ACC112 (cell line): ENCODE measurements around the gene FZD1.

Source experiments
- H2AFZ ChIP-seq: fragments of 200-600 bp; sonication (generic); one replicate; pipeline ENCODE4 v1.6.0; 2017; ENCODE audit warnings: antibody characterized with exemption, low read length; ENCODE audit not compliant: unreplicated experiment
- H3K27ac ChIP-seq: fragments of 200-600 bp; sonication (generic); 2 replicates; pipeline ENCODE4 v1.5.1; 2014; ENCODE audit warnings: low read depth, mild to moderate bottlenecking, antibody characterized with exemption, low read length, moderate library complexity
- H3K27me3 ChIP-seq: fragments of 200-600 bp; sonication (generic); 2 replicates; pipeline ENCODE4 v1.6.1; 2014; ENCODE audit warnings: mild to moderate bottlenecking, antibody characterized with exemption, low read length, moderate library complexity, mixed read lengths; ENCODE audit not compliant: insufficient read depth
- H3K36me3 ChIP-seq: fragments of 200-600 bp; sonication (generic); 2 replicates; pipeline ENCODE4 v1.6.1; 2016; ENCODE audit warnings: mild to moderate bottlenecking, antibody characterized with exemption, low read length, moderate library complexity, mixed read lengths; ENCODE audit not compliant: insufficient read depth
- H3K4me1 ChIP-seq: fragments of 200-600 bp; sonication (generic); one replicate; pipeline ENCODE4 v1.6.1; 2016; ENCODE audit warnings: low read length, mixed read lengths; ENCODE audit not compliant: insufficient read depth, unreplicated experiment, control insufficient read depth
- H3K4me3 ChIP-seq: fragments of 200-600 bp; sonication (generic); 2 replicates; pipeline ENCODE4 v1.5.1; 2014; ENCODE audit warnings: mild to moderate bottlenecking, low read depth, low read length
- H3K79me2 ChIP-seq: fragments of 200-600 bp; sonication (generic); one replicate; pipeline ENCODE4 v1.6.0; 2016; ENCODE audit warnings: low read length; ENCODE audit not compliant: control insufficient read depth, unreplicated experiment, insufficient read depth

FZD1 gene

DNA sequence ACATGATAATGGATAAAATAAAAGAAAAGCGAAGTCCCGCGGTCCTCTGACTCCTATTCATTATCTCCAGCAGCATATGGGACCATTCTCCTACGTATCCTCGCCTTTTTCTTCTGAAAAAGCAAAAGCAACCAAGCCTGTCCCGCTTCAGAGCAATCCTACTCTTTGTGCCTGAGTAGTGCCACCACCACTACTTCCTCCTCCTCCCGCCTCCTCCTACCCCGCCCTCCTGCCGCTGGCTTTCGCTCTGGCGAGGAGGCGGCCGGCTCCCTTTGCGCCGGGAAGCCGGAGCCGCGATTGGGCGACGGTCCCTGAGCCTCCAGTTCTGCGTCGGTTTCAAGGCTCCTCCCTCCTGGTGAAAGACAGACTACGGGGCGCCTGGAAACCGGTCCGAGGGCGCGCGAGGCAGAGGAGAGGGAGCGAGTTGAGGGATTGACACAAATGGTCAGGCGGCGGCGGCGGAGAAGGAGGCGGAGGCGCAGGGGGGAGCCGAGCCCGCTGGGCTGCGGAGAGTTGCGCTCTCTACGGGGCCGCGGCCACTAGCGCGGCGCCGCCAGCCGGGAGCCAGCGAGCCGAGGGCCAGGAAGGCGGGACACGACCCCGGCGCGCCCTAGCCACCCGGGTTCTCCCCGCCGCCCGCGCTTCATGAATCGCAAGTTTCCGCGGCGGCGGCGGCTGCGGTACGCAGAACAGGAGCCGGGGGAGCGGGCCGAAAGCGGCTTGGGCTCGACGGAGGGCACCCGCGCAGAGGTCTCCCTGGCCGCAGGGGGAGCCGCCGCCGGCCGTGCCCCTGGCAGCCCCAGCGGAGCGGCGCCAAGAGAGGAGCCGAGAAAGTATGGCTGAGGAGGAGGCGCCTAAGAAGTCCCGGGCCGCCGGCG is at the start of gene FZD1:
Gene FZD1, plus strand, starts transcription at position 388 of the 878 bp plus-strand sequence. Its CDS starts 448 bp downstream, at position 836.
- peak within 1 kb of the TSS; percentile 72 for H3K27ac ChIP-seq
- no peaks in the 10 kb centered on the region for H3K27me3 ChIP-seq
- peak within 1 kb of the TSS; percentile 95 for H2AFZ ChIP-seq
- H3K4me3 ChIP-seq = peak within 1 kb of the TSS; percentile 96
- H3K4me1 ChIP-seq = peaks cover 26% of the 10 kb centered on the region
- peaks cover 22% of the 10 kb centered on the region for H3K79me2 ChIP-seq
- no peaks in the 10 kb centered on the region for H3K36me3 ChIP-seq

DNA sequence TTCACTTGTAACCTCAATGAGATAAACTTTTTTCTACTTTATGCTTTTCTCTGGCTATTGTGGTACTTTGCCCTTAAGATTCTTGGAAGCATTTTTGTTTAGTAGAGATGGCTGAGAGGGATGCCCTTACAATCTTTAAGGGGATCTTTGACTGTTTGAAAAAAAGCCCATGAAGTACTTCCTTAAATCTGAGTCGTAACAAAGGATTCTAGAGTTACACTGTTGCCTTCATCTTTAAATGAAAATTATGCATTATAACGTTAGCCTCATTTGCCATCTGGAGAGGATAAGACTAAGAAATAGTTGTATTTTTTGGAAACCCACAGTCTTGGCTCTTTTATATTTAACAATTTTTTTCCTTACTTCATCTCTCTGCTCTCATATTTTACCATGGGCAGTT is 37.8 kb upstream of the FZD1 start:
- H3K27me3 ChIP-seq = no peaks in the 10 kb centered on the region
- no peak overlapping the region for H3K4me3 ChIP-seq
- H3K27ac ChIP-seq = no peak overlapping the region
- no peaks in the 10 kb centered on the region for H3K79me2 ChIP-seq
- H3K4me1 ChIP-seq = peaks cover 23% of the 10 kb centered on the region
- H3K36me3 ChIP-seq = no peaks in the 10 kb centered on the region
- H2AFZ ChIP-seq = no peak overlapping the region

DNA sequence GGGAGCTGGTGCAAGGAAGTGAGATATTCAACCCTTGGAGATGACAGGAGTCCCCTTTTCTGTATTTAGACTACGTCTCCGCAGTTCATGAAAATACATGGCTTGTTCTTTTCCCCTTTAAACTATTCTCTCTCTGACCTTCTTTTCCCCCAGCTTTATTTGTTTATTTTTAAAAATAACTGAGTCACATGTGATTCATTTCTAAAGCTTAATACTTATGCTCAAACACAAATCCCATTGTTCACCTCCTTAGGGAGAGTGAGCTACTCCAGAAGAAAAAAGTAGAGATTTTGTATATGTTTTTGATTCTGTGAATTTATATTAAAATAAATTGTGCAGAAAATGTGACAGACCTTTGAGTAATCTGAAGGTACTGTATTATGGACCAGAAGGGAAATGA is 35.9 kb upstream of the FZD1 start:
- Histone ChIP-seq H3K79me2 (no peaks in the 10 kb centered on the region), H3K27me3 (no peaks in the 10 kb centered on the region), H3K4me3 (peak overlapping the region; percentile 17; the same call in 1 of the 2 replicates), H3K36me3 (no peaks in the 10 kb centered on the region), H3K27ac (peak overlapping the region; percentile 41), H2AFZ (no peak overlapping the region), H3K4me1 (peaks cover 23% of the 10 kb centered on the region)

DNA sequence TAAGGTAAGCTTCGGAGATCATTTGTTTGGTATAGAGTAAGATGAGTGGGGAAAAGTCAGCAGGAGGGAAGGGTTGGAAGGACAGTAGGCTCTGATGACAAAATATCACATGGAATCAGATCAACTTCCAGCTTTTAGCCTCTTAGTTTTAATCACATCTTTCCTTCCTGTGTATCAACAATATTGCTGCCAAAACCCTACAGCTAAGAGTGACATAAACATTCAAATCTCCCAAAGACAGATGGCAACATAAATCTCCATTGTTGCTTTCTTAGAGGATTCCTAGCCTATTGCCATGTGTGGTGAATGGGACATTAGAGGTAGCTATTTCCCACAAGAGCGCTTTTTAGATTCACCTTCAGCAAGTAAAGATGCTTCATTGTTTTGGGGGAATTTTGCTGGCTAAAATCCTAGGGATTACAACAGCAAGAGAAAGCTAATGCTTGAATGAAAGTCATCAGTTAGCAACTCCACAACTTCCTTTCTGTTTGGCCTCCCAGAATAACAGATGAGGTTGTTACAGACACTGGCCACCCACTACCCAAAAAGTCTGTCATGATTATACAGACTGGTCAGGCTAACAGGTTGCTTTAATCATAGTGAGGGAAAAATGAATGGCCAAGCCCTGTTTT is 35.2 kb upstream of the FZD1 start:
- H3K27me3 ChIP-seq = no peaks in the 10 kb centered on the region
- H2AFZ ChIP-seq = no peak overlapping the region
- H3K4me3 ChIP-seq = peak overlapping the region; percentile 17; the same call in 1 of the 2 replicates
- no peaks in the 10 kb centered on the region for H3K79me2 ChIP-seq
- peak overlapping the region; percentile 41 for H3K27ac ChIP-seq
- no peaks in the 10 kb centered on the region for H3K36me3 ChIP-seq
- H3K4me1 ChIP-seq = peaks cover 23% of the 10 kb centered on the region

DNA sequence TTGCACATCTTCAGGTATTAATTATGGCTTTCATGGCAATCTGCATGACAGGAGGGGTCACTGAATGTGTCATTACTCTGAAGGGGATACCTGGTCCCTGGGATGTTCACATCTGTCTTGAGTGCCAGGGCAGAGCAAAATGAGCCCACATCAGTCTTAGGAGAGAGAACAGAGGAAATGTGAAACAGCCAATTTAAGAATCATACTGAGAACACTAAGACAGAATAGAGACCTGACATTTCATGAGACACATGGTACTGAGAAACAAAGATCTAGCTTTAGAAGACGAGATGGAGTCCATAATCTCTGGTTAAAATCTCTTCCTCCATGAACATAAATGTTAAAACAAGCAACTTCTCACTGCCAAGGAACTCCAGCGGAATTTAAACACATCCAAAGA is 34.1 kb upstream of the FZD1 start:
- H3K27ac ChIP-seq = no peak overlapping the region
- peaks cover 23% of the 10 kb centered on the region for H3K4me1 ChIP-seq
- no peak overlapping the region for H3K4me3 ChIP-seq
- H3K27me3 ChIP-seq = no peaks in the 10 kb centered on the region
- no peak overlapping the region for H2AFZ ChIP-seq
- no peaks in the 10 kb centered on the region for H3K79me2 ChIP-seq
- no peaks in the 10 kb centered on the region for H3K36me3 ChIP-seq

DNA sequence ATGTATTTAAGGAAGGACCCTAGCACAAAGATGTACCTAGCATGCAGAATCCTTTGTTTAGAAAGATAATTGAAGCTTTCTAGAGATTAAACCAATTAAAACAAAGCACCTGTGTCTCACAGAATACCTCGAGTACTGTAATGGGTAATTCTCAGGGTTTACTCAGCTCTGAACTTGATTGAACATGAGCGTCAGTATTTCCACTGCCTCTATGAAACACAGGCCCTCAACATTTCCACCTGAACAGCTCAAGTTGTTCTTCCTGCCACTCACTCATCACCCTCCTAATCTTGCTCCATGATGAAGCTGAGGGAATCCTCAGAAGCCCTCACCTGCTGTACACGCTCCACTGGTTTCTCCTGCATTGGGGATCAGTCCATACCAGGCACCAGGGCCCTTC is 33.7 kb upstream of the FZD1 start:
- Histone ChIP-seq H3K4me1 (peaks cover 23% of the 10 kb centered on the region), H3K27ac (no peak overlapping the region), H2AFZ (no peak overlapping the region), H3K27me3 (no peaks in the 10 kb centered on the region), H3K79me2 (no peaks in the 10 kb centered on the region), H3K36me3 (no peaks in the 10 kb centered on the region), H3K4me3 (no peak overlapping the region)

DNA sequence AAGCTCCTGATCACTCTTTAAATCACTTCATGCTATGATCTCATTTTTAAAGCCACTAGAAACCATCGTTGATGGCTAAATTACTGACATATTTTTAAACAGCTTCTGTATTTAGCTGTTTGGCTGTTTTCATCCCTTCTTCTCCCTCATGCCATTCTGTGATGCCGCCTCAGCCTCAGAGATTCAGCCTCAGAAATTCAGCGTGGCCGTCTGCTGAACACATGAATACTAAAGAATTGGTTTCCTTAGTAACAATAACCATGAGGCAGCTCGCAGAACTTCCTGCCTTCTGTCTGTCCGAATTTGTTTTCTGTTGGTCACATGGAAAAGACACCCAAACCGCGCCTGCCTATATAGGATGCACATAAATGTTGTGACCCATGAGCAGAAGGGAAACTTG is 31.0 kb upstream of the FZD1 start:
- Histone ChIP-seq H3K4me1 (peaks cover 14% of the 10 kb centered on the region), H3K27me3 (no peaks in the 10 kb centered on the region), H3K36me3 (no peaks in the 10 kb centered on the region), H3K27ac (no peak overlapping the region), H2AFZ (no peak overlapping the region), H3K79me2 (no peaks in the 10 kb centered on the region), H3K4me3 (no peak overlapping the region)

DNA sequence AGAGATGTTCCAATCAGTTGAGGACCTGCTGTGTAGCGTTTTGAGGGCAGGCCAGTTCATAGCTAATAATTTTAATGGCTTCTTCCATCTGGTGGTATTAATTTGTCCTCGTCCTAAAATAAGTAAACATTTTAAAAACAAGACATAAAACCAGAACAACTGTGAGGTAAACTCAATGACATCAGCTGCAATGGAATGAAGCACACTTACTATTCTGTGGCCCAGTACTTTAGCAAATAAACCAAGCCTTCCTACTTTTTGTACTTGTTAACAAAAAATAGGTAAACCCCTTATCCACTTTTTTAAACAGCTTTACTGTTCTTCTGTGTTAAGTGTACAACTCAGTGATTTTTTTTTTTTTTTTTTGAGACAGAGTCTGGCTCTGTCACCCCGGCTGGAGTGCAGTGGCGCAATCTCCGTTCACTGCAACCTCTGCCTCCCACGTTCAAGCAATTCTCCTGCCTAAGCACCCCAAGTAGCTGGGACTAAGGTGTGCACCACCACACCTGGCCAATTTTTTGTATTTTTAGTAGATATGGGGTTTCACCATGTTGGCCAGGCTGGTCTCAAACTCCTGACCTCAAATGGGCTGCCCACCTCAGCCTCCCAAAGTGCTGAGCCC is 28.9 kb upstream of the FZD1 start:
- Histone ChIP-seq H3K27me3 (no peaks in the 10 kb centered on the region), H3K79me2 (no peaks in the 10 kb centered on the region), H3K36me3 (no peaks in the 10 kb centered on the region), H2AFZ (no peak overlapping the region), H3K4me1 (peaks cover 16% of the 10 kb centered on the region), H3K27ac (no peak overlapping the region), H3K4me3 (no peak overlapping the region)

DNA sequence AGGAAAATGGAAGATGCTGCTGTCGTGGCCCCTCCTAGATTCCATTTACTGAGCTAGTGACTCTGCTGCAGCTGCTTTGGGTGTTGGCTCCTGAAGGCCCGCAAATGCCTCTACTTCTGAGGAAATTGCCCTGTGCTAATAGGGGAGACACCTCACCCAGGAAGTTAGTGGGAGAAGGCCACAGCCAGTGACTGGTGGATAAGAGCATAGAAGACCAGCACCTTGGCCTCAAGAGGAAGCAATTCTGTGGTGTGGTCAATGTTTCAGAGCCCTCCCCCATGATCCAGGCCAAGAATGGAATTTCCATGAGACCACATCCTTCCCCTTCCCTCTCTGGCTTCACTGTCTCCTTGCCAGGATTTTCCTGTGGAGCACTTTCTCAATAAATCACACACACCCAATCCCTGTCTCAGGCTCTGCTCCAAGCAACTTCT is 25.0 kb upstream of the FZD1 start:
- Histone ChIP-seq H3K27ac (peak overlapping the region; percentile 59), H3K27me3 (no peaks in the 10 kb centered on the region), H2AFZ (peak overlapping the region; percentile 91), H3K79me2 (no peaks in the 10 kb centered on the region), H3K36me3 (no peaks in the 10 kb centered on the region), H3K4me1 (peaks cover 39% of the 10 kb centered on the region), H3K4me3 (peak overlapping the region; percentile 14; the same call in 1 of the 2 replicates)

DNA sequence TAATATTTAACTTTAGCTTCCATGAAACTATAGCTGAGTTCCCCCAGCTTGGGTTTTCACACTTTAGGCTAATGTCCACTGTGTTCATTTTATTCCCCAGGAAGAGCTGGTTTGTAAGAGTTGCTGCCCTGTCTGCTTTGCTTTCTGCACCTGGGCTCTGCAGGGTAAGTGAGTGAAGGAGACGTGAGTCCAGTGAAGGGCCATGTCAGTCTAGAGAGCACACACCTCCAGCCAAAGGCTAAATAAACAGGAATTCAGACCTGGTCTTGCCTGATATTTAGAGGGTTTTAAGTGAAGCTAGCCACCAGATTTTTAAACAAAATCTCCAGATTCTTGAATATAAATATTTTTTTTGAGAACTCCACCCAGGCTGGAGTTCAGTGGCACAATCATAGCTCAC is 24.5 kb upstream of the FZD1 start:
- H3K27ac ChIP-seq = peak overlapping the region; percentile 59
- peak overlapping the region; percentile 14; the same call in 1 of the 2 replicates for H3K4me3 ChIP-seq
- no peaks in the 10 kb centered on the region for H3K27me3 ChIP-seq
- no peaks in the 10 kb centered on the region for H3K36me3 ChIP-seq
- H3K4me1 ChIP-seq = peaks cover 39% of the 10 kb centered on the region
- H2AFZ ChIP-seq = peak overlapping the region; percentile 91
- H3K79me2 ChIP-seq = no peaks in the 10 kb centered on the region
